ENCODE data around the gene GPR34.
"Not testable (repeated sequence)": the region's sequence is repeated elsewhere in the genome, so short reads cannot be mapped to it uniquely, and the experiment has no call there.

Gene GPR34

GRCh38 chrX:41688835-41689234 lies at the start of gene GPR34:
Gene GPR34 (plus strand): TSS chrX:41688973. CDS start chrX:41695634, 6,661 bp downstream.
- peak; percentile 12 for DNase-seq

DNA sequence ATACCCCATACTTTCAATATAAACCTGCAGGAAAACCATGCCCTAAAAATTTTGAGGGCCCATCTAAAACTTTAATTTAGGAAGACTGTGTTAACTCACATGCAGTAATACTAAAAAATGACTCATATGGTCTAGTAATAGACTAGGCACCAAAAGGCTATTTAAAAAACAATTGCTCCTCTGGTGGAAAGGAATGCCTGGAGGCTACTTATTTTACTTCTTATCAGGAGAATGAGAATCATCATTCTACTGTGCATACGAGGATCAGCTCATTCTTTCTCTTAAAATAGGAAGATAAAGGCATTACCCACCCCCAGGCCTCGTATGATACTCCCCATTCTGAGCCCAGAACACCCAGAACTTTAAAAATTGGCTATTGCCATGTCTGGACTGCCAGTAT lies 42.6 kb upstream of the GPR34 start:
- DNase-seq, result not testable (repeated sequence)

- no peak for DNase-seq
These were observed 35.6 kb upstream of the GPR34 start for GRCh38 chrX:41653125-41653524.

DNA sequence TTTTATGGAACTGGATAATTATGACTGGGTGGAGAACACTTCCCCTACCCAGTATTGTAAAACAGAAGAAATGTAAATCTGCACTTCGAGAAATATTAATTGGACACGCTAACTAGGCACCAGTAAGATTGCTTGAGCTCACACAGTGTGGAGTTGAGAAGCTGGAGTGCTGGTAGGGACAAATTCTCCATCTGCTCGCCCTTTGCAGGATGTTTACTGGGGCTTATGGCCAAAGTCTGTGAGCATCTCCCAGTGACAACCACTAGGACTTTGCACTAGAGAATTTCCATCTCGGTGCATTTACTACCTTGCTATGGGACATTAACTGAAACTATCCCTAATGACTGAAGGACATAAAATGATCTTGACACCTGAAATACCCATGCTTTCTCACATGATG lies 33.7 kb upstream of the GPR34 start:
- no peak for DNase-seq

- DNase-seq, result no peak
These were observed 33.1 kb upstream of the GPR34 start for GRCh38 chrX:41655631-41656030.

GRCh38 chrX:41661366-41662095 lies 27.2 kb upstream of the GPR34 start:
- DNase-seq, result no peak

GRCh38 chrX:41664375-41664901 lies 24.3 kb upstream of the GPR34 start:
- DNase-seq, result peak; percentile 8

- no peak for DNase-seq
These were observed 23.9 kb upstream of the GPR34 start for GRCh38 chrX:41664908-41665307.

GRCh38 chrX:41665686-41666085 lies 23.1 kb upstream of the GPR34 start:
- no peak for DNase-seq

DNA sequence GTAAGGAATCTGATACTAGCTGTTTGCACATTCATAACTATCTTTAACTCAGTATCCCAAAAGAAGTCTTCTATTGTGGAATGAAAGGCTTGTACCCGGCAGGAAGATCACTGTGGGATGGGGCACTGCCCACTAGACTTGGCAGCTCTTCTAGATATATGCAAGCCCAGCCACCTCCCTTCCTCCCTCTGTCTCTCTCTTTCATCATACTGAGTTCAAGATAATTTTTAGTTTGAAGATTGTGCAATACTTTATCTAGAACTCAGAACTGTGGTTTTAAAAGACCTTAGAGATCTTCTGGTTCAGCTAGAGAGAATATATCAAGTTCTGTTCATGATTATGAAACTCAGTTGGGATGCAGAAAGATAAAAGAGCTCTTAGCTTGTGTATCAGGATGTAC lies 22.5 kb upstream of the GPR34 start:
- peak; percentile 3 for DNase-seq

GRCh38 chrX:41667631-41668030 lies 21.1 kb upstream of the GPR34 start:
- DNase-seq, result no peak

DNA sequence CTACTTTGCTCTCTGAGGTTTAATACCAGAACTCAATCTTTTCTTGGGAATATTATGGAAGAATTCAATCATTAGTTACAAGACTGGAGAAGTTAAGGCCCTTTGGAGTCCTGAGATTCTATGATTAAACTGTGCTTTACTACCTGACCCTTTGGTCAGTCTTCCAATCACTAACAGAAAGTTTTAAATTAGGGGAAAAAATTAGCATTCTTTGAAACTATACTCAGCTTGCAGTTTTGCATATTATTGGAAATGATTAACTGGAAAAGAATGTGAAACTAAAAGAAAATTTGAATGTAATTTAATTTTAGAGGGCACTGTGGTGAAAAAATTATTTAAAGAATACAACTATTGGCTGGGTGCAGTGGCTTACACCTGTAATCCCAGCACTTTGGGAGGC lies 18.7 kb upstream of the GPR34 start:
- DNase-seq, result no peak

GRCh38 chrX:41671082-41671481 lies 17.7 kb upstream of the GPR34 start:
- no peak for DNase-seq

GRCh38 chrX:41672643-41673042 lies 16.1 kb upstream of the GPR34 start:
- DNase-seq, result no peak

DNA sequence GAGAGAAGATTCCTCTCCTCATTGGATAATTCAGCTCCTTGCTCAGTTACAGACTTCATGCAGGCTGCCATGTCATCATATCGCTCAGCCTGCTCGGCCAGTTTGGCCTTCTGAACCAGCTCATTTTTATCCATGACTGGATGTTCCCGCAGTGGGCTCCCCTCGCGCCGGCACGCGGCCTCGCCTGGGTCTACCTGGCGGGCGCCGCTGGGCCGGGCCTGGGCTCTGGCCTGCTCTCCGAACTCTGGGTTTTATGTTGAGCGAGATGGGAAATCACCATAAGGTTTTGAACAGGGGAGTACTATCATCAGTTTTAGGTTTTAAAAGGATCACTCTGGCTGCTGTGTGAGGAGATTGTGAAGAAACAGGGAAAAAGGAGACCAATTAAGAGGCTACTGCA lies 12.4 kb upstream of the GPR34 start:
- not testable (repeated sequence) for DNase-seq

DNA sequence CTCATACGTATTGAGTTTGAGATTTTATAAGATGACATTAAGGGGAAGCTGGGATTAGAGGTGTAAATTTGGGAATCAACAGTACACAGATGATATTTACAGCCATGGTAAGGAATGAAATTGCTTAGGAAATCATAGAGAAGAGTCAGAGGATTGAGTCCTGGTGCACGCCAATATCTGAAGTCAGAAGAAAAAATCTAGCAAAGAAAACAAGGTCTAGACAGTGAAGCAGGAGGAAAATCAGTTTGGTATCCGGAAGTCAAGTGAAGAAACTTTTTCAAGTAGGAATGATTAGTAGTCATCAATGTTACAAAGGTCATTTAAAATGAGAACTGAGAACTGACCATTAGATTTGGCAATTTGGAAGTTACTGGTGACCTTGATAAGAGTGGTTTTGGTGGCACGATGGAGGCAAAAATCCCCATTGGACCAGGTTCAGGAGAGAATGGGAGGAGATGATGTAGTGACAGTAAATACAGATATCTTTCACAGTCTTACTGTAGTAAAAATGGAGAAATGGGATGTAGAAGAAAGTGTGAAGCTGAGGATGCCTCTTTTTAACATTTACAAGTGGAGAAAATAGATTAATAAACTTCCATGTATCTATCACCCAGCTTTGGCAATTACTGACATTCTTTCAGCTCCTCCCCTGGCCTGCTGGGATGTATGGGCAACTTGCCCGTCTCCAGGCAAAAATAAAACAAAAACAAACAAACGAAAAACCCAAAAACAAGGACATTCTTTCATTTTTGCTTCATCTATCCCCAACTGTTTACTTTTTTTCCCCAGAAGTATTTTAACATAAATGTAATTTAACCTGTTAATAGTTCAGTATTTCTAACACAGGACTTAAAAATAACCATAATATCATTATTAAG lies 11.4 kb upstream of the GPR34 start:
- DNase-seq, result no peak

DNA sequence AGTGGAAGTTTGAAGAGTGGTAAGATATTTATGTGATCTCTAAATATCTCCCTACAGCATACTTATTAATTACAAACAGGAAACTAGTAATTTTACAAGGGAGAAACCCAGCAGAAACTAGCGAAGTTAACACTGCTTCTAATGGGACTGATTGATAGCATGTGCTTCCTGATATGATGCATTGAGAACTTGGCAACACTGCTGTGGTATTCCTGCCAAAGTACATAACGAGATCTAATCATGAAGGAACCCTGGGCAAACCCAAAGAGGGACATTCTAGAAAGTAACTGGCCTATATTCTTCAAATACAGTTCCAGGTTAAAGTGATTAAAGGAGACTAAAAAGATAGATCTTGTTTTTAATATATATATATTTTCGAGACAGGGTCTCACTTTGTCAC lies 4.6 kb upstream of the GPR34 start:
- DNase-seq, result no peak

DNA sequence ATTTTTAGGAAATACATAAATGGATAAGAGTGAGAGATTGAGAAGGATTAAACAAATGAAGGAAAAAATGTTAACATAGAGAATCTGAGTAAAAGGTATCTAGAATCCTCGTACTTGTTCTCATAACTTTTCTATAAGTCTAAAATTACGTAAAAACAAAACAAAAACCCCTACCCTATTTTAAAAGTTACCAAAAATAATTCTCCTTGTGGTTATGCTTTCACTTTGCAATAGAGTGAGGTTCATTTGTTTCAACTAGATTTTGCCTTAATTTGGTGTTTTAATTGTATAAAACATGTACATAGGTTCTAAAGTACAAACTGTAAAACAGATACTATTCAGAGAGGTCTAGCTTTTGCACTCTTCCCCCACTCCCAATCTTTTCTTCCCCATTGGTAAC lies 3.8 kb upstream of the GPR34 start:
- DNase-seq, result no peak

GRCh38 chrX:41686788-41687187 lies 2.0 kb upstream of the GPR34 start:
- no peak for DNase-seq

- DNase-seq, result no peak
These were observed 617 bp upstream of the GPR34 start for GRCh38 chrX:41688156-41688555.

DNA sequence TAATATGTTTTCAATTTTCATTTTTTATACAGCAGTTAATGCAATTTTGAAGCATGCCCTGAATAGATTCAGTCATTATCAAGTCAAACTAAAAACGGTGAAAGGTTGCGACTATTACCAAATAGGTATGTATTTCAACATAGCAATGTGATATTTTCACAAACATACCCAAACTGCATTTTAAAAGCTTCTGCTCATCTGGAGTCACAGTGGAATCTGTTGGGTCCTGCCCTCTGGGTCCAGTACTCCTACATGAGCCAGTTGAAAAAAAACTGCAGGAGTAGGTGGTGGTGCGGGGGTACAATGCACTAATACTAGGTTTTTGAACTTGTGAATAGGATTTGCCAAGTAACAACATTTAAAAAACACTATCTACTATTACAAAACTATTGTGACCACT lies 938 bp downstream of the GPR34 start:
- DNase-seq, result no peak

- DNase-seq, result no peak
These were observed 3.5 kb downstream of the GPR34 start for GRCh38 chrX:41692162-41692749.

DNA sequence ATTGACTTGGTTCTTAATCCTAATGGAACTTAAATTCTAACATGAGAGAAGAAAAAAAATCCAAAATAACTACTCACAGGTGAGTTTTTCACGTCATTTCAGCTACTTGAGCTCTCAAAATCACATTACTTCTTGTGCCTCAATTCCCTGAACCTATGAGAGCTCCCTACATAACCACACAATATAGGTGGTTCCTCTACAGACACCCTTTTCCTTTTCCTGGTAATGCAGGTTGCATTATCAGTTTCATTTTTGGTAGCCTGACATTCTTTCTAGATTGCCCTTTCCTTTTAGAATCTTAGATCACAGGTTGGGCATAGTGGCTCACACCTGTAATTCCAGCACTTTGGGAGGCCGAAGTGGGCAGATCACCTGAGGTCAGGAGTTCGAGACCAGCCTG lies 4.3 kb downstream of the GPR34 start:
- no peak for DNase-seq

DNA sequence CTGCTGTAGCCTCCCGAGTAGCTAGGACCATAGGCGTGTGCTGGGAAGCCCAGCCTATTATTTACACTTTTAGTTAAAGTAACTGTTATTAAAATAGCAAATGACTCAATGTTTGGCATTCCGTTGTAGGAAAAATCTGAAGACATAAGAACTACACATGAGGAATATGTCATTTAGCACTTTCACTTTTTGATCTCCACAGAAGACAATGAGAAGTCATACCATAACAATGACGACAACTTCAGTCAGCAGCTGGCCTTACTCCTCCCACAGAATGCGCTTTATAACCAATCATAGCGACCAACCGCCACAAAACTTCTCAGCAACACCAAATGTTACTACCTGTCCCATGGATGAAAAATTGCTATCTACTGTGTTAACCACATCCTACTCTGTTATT lies 6.7 kb downstream of the GPR34 start:
- DNase-seq, result peak; percentile 11

Measured in stimulated activated CD4-positive, alpha-beta T cell treated with anti-CD3 and anti-CD28 coated beads, Interleukin-4, amount 100 ng/mL, for 24 hours (primary cell).